GM19455 (cell line): ENCODE data around the gene ZNF649.
"Not testable (repeated sequence)": the region's sequence is repeated elsewhere in the genome, so short reads cannot be mapped to it uniquely, and the experiment has no call there.

Experiments used
- ATAC-seq: cut with Tn5 transposase; IDR thresholded peaks from one replicate; pipeline ENCODE4 v1.9.1; 2021; ENCODE audit not compliant: unreplicated experiment

ZNF649 gene

GRCh38 chr19:51904331-51905165, at the start of gene ZNF649:
ZNF649 (minus strand) TSS chr19:51905017; CDS start chr19:51900107, 4,910 bp downstream.
- peak; percentile 68 for ATAC-seq

DNA sequence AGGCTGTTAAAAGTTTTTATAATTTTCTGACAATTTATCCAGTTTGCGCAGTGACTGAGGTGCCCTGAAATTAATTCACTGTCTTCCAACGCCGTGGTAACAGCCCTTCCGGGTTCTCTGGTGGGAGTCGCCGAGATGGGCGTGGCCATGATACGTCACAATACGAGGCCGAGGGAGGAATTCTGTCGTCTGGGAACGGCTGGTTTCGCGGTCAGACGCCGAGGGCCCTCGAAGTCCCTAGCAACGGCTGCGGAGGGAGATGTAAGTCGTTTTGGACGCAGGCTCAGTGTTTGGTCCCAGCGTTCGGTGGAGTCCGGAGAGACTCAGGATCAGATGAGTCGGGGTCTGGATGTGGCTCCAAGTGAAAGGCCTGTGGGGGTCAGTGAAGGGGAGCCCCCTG, 44.2 kb upstream of the ZNF649 start:
- ATAC-seq, result no peak

GRCh38 chr19:51946602-51947001, 41.8 kb upstream of the ZNF649 start:
- no peak for ATAC-seq

GRCh38 chr19:51944798-51945552, 40.2 kb upstream of the ZNF649 start:
- ATAC-seq, result no peak

DNA sequence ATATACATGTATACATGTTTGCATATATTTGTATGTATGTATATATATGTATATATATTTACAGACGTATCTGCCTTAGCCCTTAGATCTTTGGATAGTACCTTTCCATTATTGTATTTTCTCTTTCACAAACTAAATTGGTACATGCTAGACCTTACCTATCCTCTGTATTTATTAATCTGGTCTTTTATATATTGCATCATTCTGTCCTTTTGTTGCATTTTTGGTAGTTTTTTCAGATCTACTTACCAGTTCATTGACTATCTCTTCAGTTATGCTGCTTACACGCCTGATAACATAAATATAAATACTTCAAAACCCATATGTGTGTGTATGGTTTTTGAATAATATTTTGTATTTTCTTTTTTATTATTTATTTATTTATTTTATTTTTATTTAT, 34.1 kb upstream of the ZNF649 start:
- ATAC-seq, result no peak

DNA sequence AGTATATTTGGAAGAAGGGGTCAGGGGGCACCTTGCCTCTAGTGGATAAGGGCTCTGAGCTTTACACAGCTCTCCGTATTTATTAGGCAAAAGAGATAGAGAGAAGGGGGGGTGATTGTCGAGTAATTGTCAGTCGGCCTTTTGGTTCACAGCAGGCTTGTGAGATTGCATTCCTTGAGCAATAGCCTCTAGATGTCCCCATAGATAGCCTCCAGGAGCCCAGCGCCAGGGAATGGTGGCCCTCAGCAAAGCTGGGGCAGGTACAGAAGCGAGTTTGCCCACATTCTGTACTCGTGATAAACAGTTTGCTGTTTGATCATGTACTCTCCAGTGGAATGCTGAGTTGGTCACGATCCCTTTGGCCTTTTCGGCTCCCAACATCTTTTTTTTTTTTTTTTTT, 27.1 kb upstream of the ZNF649 start:
- no peak for ATAC-seq

DNA sequence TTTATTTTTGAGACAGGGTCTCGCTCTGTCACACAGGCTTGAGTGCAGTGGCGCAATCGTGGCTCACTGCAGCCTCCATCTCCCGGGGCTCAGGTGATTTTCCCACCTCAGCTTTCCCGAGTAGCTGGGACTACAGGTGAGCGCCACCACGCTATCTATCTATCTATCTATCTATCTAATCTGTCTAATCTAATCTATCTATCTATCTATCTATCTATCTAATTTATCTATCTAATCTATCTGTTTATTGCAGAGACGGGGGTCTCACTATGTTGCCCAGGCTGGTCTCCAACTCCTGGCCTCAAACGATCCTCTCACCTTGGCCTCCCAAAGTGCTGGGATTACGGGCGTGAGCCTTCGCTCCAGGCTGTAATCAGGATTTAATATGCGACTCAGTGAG, 23.0 kb upstream of the ZNF649 start:
- no peak for ATAC-seq

- peak; percentile 77 for ATAC-seq
These were observed 22.2 kb upstream of the ZNF649 start, which contains the start of gene ZNF613 for GRCh38 chr19:51926784-51927741. ZNF613 (plus strand) TSS chr19:51927472; CDS start chr19:51936221, 8,749 bp downstream.

- no peak for ATAC-seq
These were observed 21.6 kb upstream of the ZNF649 start for GRCh38 chr19:51926426-51926783.

GRCh38 chr19:51921949-51922348, 17.1 kb upstream of the ZNF649 start:
- ATAC-seq, result no peak

- ATAC-seq, result no peak
These were observed 14.8 kb upstream of the ZNF649 start for GRCh38 chr19:51919606-51920005.

DNA sequence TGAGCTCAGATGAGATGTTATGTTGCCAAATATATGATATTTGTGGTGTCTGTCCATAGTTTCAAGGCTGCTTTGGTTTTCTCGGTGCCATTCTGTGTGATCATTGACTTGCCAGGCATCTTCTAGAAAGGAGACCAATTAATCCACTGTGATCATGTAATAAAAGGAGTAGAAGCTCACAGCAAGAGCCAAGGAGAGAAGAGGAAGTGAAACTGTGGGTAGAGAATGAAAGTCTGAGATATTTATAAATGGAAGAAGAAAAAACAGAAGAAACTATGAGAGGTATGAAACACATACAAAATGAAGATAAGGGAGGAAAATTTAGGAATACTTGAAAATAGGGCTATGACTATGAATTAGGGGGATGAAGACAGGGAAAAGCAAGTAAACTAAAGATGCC, 11.3 kb upstream of the ZNF649 start:
- ATAC-seq, result no peak

DNA sequence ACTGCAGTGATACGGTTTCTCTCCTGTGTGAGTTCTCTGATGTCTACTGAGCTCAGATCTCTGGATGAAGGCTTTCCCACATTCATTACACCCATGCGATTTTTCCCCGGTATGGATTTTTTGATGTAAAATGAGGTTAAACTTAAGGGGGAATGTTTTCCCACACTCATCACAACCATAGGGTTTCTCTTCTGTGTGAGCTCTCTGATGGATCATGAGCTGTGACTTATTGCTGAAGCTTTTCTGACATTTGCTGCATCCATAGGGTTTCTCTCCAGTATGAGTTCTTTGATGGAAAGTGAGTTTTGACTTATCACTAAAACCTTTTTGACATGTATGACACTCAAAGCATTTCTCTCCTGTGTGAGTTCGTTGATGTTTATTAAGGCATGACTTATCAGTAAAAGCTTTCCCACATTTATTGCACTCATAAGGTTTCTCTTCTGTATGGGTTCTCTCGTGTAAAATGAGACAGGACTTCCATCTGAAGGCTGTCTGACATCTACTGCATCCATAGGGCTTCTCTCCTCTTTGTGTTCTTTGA, 10.6 kb upstream of the ZNF649 start:
- ATAC-seq, result no peak

DNA sequence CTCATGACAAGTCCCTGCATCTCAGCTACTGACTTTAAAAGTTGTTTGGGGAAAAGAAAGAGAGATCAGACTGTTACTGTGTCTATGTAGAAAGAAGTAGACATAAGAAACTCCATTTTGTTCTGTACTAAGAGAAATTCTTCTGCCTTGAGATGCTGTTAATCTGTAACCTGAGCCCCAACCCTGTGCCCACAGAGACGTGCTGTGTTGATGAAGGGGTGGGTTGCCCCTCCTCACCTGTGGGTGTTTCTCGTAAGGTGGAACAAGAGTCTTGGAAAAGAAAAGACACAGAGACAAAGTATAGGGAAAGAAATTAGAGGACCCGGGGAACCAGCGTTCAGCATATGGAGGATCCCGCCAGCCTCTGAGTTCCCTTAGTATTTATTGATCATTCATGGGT, 3.2 kb upstream of the ZNF649 start:
- ATAC-seq, result not testable (repeated sequence)

GRCh38 chr19:51906108-51906507, 1.3 kb upstream of the ZNF649 start:
- ATAC-seq, result not testable (repeated sequence)

DNA sequence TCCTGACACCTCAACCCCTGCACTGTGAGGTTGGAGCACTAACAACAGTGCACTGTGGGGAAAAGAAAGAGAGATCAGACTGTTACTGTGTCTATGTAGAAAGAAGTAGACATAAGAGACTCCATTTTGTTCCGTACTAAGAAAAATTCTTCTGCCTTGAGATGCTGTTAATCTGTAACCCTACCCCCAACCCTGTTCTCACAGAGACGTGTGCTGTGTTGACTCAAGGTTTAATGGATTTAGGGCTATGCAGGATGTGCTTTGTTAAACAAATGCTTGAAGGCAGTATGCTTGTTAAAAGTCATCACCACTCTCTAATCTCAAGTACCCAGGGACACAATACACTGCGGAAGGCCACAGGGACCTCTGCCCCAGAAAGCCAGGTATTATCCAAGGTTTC, 822 bp upstream of the ZNF649 start:
- not testable (repeated sequence) for ATAC-seq

DNA sequence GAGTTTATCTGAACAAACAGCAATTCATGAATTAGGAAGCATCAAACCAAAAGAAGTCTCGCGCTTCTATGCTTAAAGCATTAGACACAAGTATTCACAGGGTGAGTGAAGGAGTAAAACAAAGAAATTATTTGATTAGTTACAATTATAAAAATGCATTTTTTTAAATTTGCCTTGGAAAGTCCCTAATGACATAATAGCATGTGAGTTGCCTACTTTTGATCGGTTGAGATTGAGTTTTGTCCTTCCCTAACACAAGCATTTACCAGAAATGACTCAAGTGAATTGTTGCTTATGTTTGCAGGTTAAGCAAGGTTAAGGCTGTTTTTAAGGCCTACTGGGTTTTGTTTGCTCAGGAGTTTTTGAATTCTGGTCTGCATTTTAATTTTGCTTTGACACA, 389 bp upstream of the ZNF649 start:
- no peak for ATAC-seq

DNA sequence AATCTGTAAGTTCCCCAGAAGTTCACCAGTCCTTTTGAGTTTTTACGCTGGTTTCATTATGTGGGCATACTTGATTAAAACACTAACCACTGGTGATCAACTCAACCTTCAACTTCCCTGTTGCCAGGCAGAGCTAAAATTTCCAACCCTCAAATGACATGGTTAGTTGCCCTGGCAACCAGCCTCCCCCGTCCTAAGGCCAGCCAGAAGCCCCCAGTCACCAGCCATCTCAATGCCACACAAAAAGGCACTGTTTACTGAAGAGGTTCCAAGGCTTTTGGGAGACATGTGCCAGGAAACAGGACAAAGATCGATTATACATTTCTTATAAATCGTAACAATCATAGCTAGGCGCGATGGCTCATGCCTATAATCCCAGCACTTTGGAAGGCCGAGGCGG, 1.6 kb downstream of the ZNF649 start:
- no peak for ATAC-seq

DNA sequence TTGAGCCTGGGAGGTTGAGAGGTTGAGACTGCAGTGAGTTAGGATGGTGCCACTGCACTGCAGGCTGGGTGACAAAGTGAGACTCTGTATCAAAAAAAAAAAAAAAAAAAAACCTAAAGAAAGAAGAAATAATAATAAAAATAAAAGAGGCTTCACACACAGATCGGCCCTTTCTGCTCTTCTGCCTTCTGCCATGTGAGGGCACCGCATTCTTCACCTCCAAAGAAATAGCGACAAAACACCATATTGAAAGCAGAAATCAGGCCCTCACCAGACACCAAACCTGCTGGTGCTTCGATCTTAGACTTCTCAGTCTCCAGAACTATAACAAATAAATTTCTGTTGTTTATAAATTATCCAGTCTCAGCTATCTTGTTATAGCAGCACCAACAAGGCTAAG, 3.0 kb downstream of the ZNF649 start:
- no peak for ATAC-seq

DNA sequence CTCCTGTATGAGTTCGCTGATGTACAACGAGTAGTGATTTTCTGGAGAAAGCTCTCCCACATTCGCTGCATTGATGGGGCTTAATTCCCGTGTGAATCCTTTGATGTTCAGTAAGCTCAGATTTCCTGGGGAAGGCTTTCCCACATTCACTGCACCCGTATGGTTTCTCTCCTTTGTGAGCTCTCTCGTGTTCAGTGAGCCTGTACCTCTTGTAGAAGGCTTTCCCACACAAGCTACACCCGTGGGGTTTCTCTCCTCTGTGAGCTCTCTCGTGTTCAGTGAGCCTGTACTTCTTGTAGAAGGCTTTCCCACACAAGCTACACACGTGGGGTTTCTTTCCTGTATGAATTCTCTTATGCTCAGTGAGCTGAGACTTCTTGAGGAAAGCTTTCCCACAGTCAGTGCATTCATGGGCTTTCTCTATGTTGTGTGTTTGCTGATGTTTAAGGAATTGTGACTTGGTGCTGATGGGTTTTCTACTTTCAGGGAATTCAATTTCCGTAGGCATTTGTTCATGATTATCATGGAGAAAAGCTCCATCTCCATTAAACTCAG, 13.5 kb downstream of the ZNF649 start:
- no peak for ATAC-seq

- ATAC-seq, result no peak
These were observed 14.9 kb downstream of the ZNF649 start for GRCh38 chr19:51889934-51890333.
